K562 (cell line): ENCODE results near the gene ACOT9. TPM values are rescaled to one million over a fixed set of nuclear protein-coding genes. Genes with fewer than 3 reads are reported as not detected.

Experiments
- ARID1B ChIP-seq: fragments of 450-650 bp; IDR thresholded peaks from 2 replicates; pipeline ENCODE4 v1.6.1; 2016; ENCODE audit warnings: antibody characterized with exemption, mild to moderate bottlenecking, inconsistent platforms
- FOXK2 ChIP-seq, 2 experiments: fragments of 450-650 bp; IDR thresholded peaks in 1 of 2; conservative IDR thresholded peaks in 1 of 2; 2 replicates each; pipeline ENCODE4 v1.6.1; 2016; ENCODE audit warnings: low read depth in 2 of 2, mild to moderate bottlenecking in 1 of 2
- GABPB1 ChIP-seq: sonication (generic); formaldehyde crosslinking; IDR thresholded peaks from 2 replicates; pipeline ENCODE4 v1.8.0; 2022; ENCODE audit warnings: mild to moderate bottlenecking, missing genetic modification reagents
- HMGN3 ChIP-seq: IDR thresholded peaks from 2 replicates; pipeline ENCODE4 v1.6.1; 2011; ENCODE audit warnings: borderline replicate concordance, low read depth, mild to moderate bottlenecking, mixed read lengths, low read length; ENCODE audit not compliant: insufficient read length; ENCODE audit errors: extremely low read depth
- MITF ChIP-seq: IDR thresholded peaks from 2 replicates; pipeline ENCODE4 v1.6.1; 2014; ENCODE audit warnings: antibody characterized with exemption
- NEUROD1 ChIP-seq: fragments of 150-350 bp; IDR thresholded peaks from 2 replicates; pipeline ENCODE4 v1.6.1; 2014; ENCODE audit warnings: borderline replicate concordance, low read length, low read depth; ENCODE audit not compliant: partially characterized antibody
- POLR2AphosphoS2 ChIP-seq: IDR thresholded peaks from 2 replicates; pipeline ENCODE4 v1.6.1; 2012; ENCODE audit warnings: low read length, improper control_type of control experiment
- POLR2AphosphoS5 ChIP-seq: IDR thresholded peaks from 2 replicates; pipeline ENCODE4 v1.6.1; 2011; ENCODE audit warnings: mild to moderate bottlenecking, low read depth, low read length, moderate library complexity; ENCODE audit not compliant: control insufficient read depth, insufficient read depth
- POLR2G ChIP-seq: fragments of 200-400 bp; formaldehyde crosslinking; IDR thresholded peaks from 2 replicates; pipeline ENCODE4 v1.6.1; 2017; ENCODE audit warnings: low read depth, mild to moderate bottlenecking, antibody characterized with exemption, low read length, moderate library complexity
- RNF2 ChIP-seq: sonication (generic); IDR thresholded peaks from 2 replicates; pipeline ENCODE4 v1.6.1; 2016
- SMAD1 ChIP-seq: fragments of 150-350 bp; IDR thresholded peaks from 2 replicates; pipeline ENCODE4 v1.6.1; 2014; ENCODE audit warnings: low read length, low read depth; ENCODE audit not compliant: partially characterized antibody
- TAF1 ChIP-seq: IDR thresholded peaks from 2 replicates; pipeline ENCODE4 v1.6.1; 2011; ENCODE audit warnings: mild to moderate bottlenecking, low read length, moderate library complexity; ENCODE audit not compliant: insufficient read depth, control insufficient read depth, severe bottlenecking; ENCODE audit errors: extremely low read depth
- TAF15 ChIP-seq: fragments of 200-400 bp; formaldehyde crosslinking; IDR thresholded peaks from 2 replicates; pipeline ENCODE4 v1.6.1; 2017; ENCODE audit warnings: mild to moderate bottlenecking, low read depth, low read length, moderate library complexity
- TBP ChIP-seq: optimal IDR thresholded peaks from 2 replicates; pipeline ENCODE3; 2011; ENCODE audit warnings: low read depth, low read length, improper control_type of control experiment
- TRIM25 ChIP-seq: fragments of 450-650 bp; IDR thresholded peaks from 2 replicates; pipeline ENCODE4 v1.7.0; 2016; ENCODE audit warnings: borderline replicate concordance
- XRCC5 ChIP-seq: fragments of 200-400 bp; formaldehyde crosslinking; IDR thresholded peaks from 2 replicates; pipeline ENCODE4 v1.6.1; 2017; ENCODE audit warnings: low read depth, mild to moderate bottlenecking, low read length
- ZBTB9 ChIP-seq: fragments of 450-650 bp; formaldehyde crosslinking; IDR thresholded peaks from 2 replicates; pipeline ENCODE4 v1.4.0; 2020; ENCODE audit warnings: mild to moderate bottlenecking, moderate library complexity
- ZNF224 ChIP-seq: sonication (generic); formaldehyde crosslinking; IDR thresholded peaks from 2 replicates; pipeline ENCODE4 v1.8.0; 2022; ENCODE audit warnings: mild to moderate bottlenecking, missing genetic modification reagents
- ZNF518B ChIP-seq: fragments of 250-450 bp; sonication (Bioruptor Pico); IDR thresholded peaks from 2 replicates; pipeline ENCODE4 v1.5.0; 2021; ENCODE audit warnings: mild to moderate bottlenecking, moderate library complexity
- polyA plus RNA-seq, 8 experiments: library from polyadenylated mRNA; depleted of rRNA in 4 of 8; stranded (reverse) in 5 of 8; unstranded in 3 of 8; fragments of >200 nt; fragmentation: Nextera tagmentation in 2 of 8; fragmentation: Illumina TruSeq in 1 of 8; extraction: Ambion mirVana in 2 of 8; extraction: Trizol in 1 of 8; gene quantifications; 2 replicates each; pipeline versions ENCODE4 v1.2.1 to v1.2.3, GENCODE V29; 2011 to 2014; ENCODE audit warnings: inconsistent platforms in 1 of 8, missing spikeins in 1 of 8
- total RNA-seq, 7 experiments: library from RNA; depleted of rRNA in 6 of 7; stranded (reverse); fragments of >200 nt in 6 of 7; fragmentation: Illumina TruSeq in 2 of 7; extraction: Trizol in 2 of 7; gene quantifications; 2 replicates each; pipeline versions ENCODE4 v1.2.1 to v1.2.3, GENCODE V29; 2011 to 2021; ENCODE audit warnings: low replicate concordance in 1 of 7

ACOT9 gene
- total and polyA plus RNA-seq, 9 of the 15 experiments (the other 6 are each of a cell fraction or from before 2014, with no cell fraction given) = 31.2 to 80.9 (median 45.3) TPM

GRCh38 chrX:23782863-23783588 is 40.0 kb upstream of the ACOT9 start, which contains the start of gene SAT1 (continued):
- peak; percentile 99 for TF ChIP-seq POLR2AphosphoS5
- TF ChIP-seq ZNF224 (CRISPR knock-in tag) = no peak
- peak; percentile 74 to 82; a peak in 3 of 4 replicates for TF ChIP-seq FOXK2 (conservative IDR thresholded peaks at IDR 0.05 in 1 of 2, IDR thresholded peaks at IDR 0.05 in 1 of 2; ENCODE audit: low read depth in 2 of 2)
- TF ChIP-seq ARID1B = 0 out of 2 replicates have a peak, but pooled peaks have one; percentile 19
- TF ChIP-seq POLR2AphosphoS2 = peak; percentile 86
- peak; percentile 98 for TF ChIP-seq TBP
- TF ChIP-seq GABPB1 (CRISPR knock-in tag) = peak; percentile 78
- TF ChIP-seq ZBTB9 = no peak
- no peak for TF ChIP-seq MITF
- TF ChIP-seq SMAD1 = peak; percentile 82
- no peak for TF ChIP-seq TRIM25
- TF ChIP-seq HMGN3 = peak; percentile 51
- no peak for TF ChIP-seq TAF15
- TF ChIP-seq XRCC5 = 0 out of 2 replicates have a peak, but pooled peaks have one; percentile 43
- TF ChIP-seq TAF1 = peak; percentile 97
- TF ChIP-seq ZNF518B (CRISPR knock-in tag) = no peak
- peak; percentile 57; the same call in 1 of the 2 replicates for TF ChIP-seq RNF2
- peak; percentile 100 for TF ChIP-seq POLR2G
- TF ChIP-seq NEUROD1 = peak; percentile 45
